ENCODE measurements around the gene UQCC3. TPM values are rescaled to one million over a fixed set of nuclear protein-coding genes. Genes with fewer than 3 reads are reported as not detected.

Gene UQCC3, protein sequence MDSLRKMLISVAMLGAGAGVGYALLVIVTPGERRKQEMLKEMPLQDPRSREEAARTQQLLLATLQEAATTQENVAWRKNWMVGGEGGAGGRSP
- 1 to 10 TPM; 7.1 to 7.5 TPM for total RNA-seq
- 11.2 TPM for polyA plus RNA-seq

DNA sequence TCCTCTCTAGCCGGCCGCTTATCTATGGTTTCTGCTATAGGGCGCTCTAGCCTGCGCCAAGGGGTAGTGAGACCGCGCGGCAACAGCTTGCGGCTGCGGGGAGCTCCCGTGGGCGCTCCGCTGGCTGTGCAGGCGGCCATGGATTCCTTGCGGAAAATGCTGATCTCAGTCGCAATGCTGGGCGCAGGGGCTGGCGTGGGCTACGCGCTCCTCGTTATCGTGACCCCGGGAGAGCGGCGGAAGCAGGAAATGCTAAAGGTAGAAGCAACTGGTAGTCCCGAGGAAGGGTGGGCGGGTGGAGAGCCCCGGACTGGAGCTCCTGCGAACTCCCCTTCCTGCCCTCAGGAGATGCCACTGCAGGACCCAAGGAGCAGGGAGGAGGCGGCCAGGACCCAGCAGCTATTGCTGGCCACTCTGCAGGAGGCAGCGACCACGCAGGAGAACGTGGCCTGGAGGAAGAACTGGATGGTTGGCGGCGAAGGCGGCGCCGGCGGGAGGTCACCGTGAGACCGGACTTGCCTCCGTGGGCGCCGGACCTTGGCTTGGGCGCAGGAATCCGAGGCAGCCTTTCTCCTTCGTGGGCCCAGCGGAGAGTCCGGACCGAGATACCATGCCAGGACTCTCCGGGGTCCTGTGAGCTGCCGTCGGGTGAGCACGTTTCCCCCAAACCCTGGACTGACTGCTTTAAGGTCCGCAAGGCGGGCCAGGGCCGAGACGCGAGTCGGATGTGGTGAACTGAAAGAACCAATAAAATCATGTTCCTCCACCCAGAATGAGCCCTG lies at the start of gene UQCC3, which contains the start of gene LBHD1:
Gene UQCC3, plus strand, starts transcription at position 66 of the 782 bp plus-strand sequence. Its CDS starts 73 bp downstream, at position 139.
Gene LBHD1, minus strand, starts transcription at position 660 of the 782 bp plus-strand sequence. CDS start 2,236 bp downstream, outside the sequence.
- CTCF ChIA-PET = interaction anchor here (0.7 to 2.9 kb wide), 17 partner anchors 9 to 247 kb away, joined by 3 to 8 read pairs (median 4); partner anchors contain the start of genes B3GAT3, EEF1G, GANAB and HNRNPUL2
- Mint-ChIP-seq H3K36me3 (peaks cover 0 to 51% (median 4%) of the 10 kb centered on the region in 3 donors), H3K9me3 (no peaks in the 10 kb centered on the region), H3K27me3 (no peaks in the 10 kb centered on the region), H3K4me1 (peaks cover 36 to 61% (median 52%) of the 10 kb centered on the region in 3 donors), H3K27ac (peak within 1 kb of the TSS; percentile 83 to 98 (median 97)), H3K4me3 (peak within 1 kb of the TSS; percentile 94 to 100 (median 100))
- Histone ChIP-seq H3K4me1 (ENCODE audit: insufficient read depth, low read length) (peaks cover 35% of the 10 kb centered on the region), H3K9me3 (ENCODE audit: low read length) (no peaks in the 10 kb centered on the region), H3K27ac (ENCODE audit: low read depth, low read length) (peak within 1 kb of the TSS; percentile 91), H3K27me3 (ENCODE audit: insufficient read depth, low read length, poor library complexity, severe bottlenecking) (no peaks in the 10 kb centered on the region), H3K4me3 (ENCODE audit: low read length) (peak within 1 kb of the TSS; percentile 82), H3K36me3 (ENCODE audit: insufficient read depth, low read length) (peaks cover 13% of the 10 kb centered on the region)
- DNase-seq = peak; percentile 56 to 85 (median 79)
- POLR2A ChIA-PET = interaction anchor here (0.5 to 3.0 kb wide), 21 partner anchors 9 to 1184 kb away, joined by 3 to 56 read pairs (median 4); partner anchors contain the start of genes B3GAT3, GNG3, HNRNPUL2 and INTS5

DNA sequence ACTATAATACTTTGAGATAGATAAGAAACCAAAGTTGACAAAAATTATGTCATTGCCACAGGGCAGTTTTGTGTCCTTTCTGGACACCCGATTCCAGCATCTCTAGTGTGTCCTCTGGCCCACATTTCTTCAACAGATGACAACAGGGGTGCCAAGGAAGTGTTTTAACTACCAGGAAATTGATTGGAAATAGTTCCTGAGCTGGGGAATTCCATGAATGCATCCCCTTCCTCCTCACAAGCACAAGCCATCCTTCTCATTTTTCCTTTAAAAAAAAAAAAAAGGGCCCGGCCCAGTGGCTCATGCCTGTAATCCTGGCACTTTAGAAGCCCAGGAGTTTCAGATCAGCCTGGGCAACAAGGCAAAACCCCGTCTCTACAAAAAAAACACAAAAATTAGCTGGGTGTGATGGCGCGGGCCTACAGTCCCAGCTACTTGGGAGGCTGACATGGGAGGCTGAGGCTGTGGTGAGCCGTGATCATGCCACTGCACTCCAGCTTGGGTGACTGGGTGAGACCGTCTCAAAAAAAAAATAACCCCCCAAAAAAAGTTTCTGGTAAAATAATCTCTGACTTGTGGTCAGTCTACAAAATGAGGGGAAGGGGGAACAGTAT lies 48.9 kb upstream of the UQCC3 start:
- Mint-ChIP-seq H3K27me3 (peaks cover 0 to 1% of the 10 kb centered on the region in 2 donors), H3K4me3 (peak overlapping the region; percentile 77 to 94 (median 89)), H3K4me1 (peaks cover 15 to 28% (median 26%) of the 10 kb centered on the region in 3 donors), H3K9me3 (no peaks in the 10 kb centered on the region), H3K36me3 (peaks cover 0 to 49% (median 6%) of the 10 kb centered on the region in 3 donors), H3K27ac (peak overlapping the region; percentile 89 to 99 (median 93))
- Histone ChIP-seq H3K4me1 (ENCODE audit: insufficient read depth, low read length) (peaks cover 16% of the 10 kb centered on the region), H3K27ac (ENCODE audit: low read depth, low read length) (peak overlapping the region; percentile 80), H3K27me3 (ENCODE audit: insufficient read depth, low read length, poor library complexity, severe bottlenecking) (no peaks in the 10 kb centered on the region), H3K36me3 (ENCODE audit: insufficient read depth, low read length) (peaks cover 20% of the 10 kb centered on the region), H3K9me3 (ENCODE audit: low read length) (no peaks in the 10 kb centered on the region), H3K4me3 (ENCODE audit: low read length) (no peak overlapping the region)
- DNase-seq = no peak
- CTCF ChIA-PET = interaction anchor here (0.9 to 3.7 kb wide), 10 partner anchors 11 to 71 kb away, joined by 3 to 24 read pairs (median 4); partner anchors contain the start of genes C11orf98, CSKMT, EML3 and GANAB
- POLR2A ChIA-PET = interaction anchor here (0.8 to 3.5 kb wide), 13 partner anchors 10 to 233 kb away, joined by 3 to 34 read pairs (median 7); partner anchors contain the start of genes C11orf98, CSKMT, EEF1G and EML3

DNA sequence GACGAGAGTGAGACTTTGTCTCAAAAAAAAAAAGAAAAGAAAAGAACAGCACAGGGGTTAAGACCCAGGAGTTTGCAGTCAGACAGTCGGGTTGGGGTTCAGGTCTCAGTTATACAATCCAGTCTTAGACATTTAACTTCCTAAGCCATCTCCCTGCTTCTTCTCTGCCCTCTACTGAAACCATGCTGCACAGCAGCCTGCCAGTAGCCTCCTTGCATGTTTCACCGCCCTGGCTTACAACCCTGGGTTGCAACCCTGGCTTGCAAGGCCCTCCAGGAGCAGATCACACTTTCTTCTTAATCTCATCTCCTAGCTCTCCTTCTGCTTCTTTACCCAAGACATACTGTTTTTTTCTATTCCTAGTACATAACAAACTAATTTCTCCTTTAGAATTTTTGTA lies 43.8 kb upstream of the UQCC3 start:
- no peak overlapping the region for H3K27ac ChIP-seq (ENCODE audit: low read depth, low read length)
- no peak overlapping the region for H3K4me3 ChIP-seq (ENCODE audit: low read length)
- H3K36me3 ChIP-seq (ENCODE audit: insufficient read depth, low read length) = peaks cover 63% of the 10 kb centered on the region
- no peaks in the 10 kb centered on the region for H3K9me3 Mint-ChIP-seq
- peaks cover 0 to 1% of the 10 kb centered on the region in 2 donors for H3K27me3 Mint-ChIP-seq
- DNase-seq = no peak
- H3K27ac Mint-ChIP-seq = peak overlapping the region in 3 of 8 donors; percentile 18 to 89 (median 73)
- H3K4me1 Mint-ChIP-seq = peaks cover 0 to 5% (median 0%) of the 10 kb centered on the region in 3 donors
- H3K9me3 ChIP-seq (ENCODE audit: low read length) = no peaks in the 10 kb centered on the region
- H3K36me3 Mint-ChIP-seq = peaks cover 11 to 77% (median 15%) of the 10 kb centered on the region in 3 donors
- H3K27me3 ChIP-seq (ENCODE audit: insufficient read depth, low read length, poor library complexity, severe bottlenecking) = no peaks in the 10 kb centered on the region
- H3K4me1 ChIP-seq (ENCODE audit: insufficient read depth, low read length) = no peaks in the 10 kb centered on the region
- ChIA-PET CTCF (interaction anchor here (1.1 to 2.3 kb wide), 2 partner anchors 10 to 17 kb away, joined by 3 to 5 read pairs; no protein-coding TSS in a partner anchor), POLR2A (interaction anchor here (0.7 kb wide), 1 partner anchor 116 kb away, joined by 16 read pairs; no protein-coding TSS in a partner anchor)
- H3K4me3 Mint-ChIP-seq = no peak overlapping the region

DNA sequence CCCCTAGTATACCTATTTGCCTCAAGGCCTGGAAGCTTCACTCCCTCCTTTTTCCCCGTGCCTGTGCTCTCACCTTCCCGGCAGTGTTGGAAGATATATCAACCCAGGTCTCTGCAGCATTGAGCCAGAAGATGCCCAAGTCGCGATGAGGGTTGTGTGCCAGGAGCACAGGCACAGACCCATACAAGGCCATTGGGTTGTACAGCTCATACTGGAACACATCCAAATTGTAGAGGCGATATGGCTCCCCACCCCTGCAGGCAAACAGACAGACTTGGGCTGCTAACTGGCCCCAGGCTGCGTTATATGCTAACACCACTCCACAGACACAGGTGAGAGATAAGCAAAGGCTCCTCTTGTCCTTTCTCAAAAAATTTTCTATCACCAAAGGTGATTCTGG lies 39.0 kb upstream of the UQCC3 start:
- DNase-seq = no peak
- H3K27ac ChIP-seq (ENCODE audit: low read depth, low read length) = no peak overlapping the region
- H3K27me3 ChIP-seq (ENCODE audit: insufficient read depth, low read length, poor library complexity, severe bottlenecking) = no peaks in the 10 kb centered on the region
- H3K4me3 ChIP-seq (ENCODE audit: low read length) = no peak overlapping the region
- no peak overlapping the region for H3K4me3 Mint-ChIP-seq
- no peaks in the 10 kb centered on the region for H3K27me3 Mint-ChIP-seq
- POLR2A ChIA-PET = no interaction called here
- CTCF ChIA-PET = interaction anchor here (1.1 to 1.4 kb wide), 2 partner anchors 23 to 40 kb away, joined by 3 read pairs; no protein-coding TSS in a partner anchor
- H3K4me1 ChIP-seq (ENCODE audit: insufficient read depth, low read length) = peaks cover 11% of the 10 kb centered on the region
- no peaks in the 10 kb centered on the region for H3K9me3 ChIP-seq (ENCODE audit: low read length)
- peaks cover 10 to 18% (median 18%) of the 10 kb centered on the region in 3 donors for H3K4me1 Mint-ChIP-seq
- H3K36me3 Mint-ChIP-seq = peaks cover 18 to 83% (median 23%) of the 10 kb centered on the region in 3 donors
- H3K9me3 Mint-ChIP-seq = no peaks in the 10 kb centered on the region
- peaks cover 65% of the 10 kb centered on the region for H3K36me3 ChIP-seq (ENCODE audit: insufficient read depth, low read length)
- peak overlapping the region in 4 of 8 donors; percentile 51 to 80 (median 66) for H3K27ac Mint-ChIP-seq

DNA sequence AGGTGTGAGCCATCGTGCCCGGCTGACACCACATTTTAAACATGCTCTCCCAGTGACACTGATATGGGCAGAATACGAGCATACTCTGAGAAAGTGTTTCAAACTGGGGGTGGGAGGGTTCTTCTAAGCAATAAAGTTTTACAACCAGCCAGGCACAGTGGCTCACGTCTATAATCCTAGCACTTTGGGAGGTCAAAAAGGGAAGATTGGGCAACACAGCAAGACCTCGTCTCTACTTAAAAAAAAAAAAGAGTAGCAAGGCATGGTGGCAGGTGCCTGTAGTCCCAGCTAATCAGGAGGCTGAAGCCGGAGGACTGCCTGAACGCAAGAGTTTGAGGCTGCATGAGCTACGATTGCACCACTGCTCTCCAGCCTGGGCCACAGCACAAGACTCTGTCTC lies 27.3 kb upstream of the UQCC3 start:
- Histone ChIP-seq H3K9me3 (ENCODE audit: low read length) (no peaks in the 10 kb centered on the region), H3K4me3 (ENCODE audit: low read length) (no peak overlapping the region), H3K36me3 (ENCODE audit: insufficient read depth, low read length) (peaks cover 15% of the 10 kb centered on the region), H3K4me1 (ENCODE audit: insufficient read depth, low read length) (peaks cover 38% of the 10 kb centered on the region), H3K27me3 (ENCODE audit: insufficient read depth, low read length, poor library complexity, severe bottlenecking) (no peaks in the 10 kb centered on the region), H3K27ac (ENCODE audit: low read depth, low read length) (no peak overlapping the region)
- H3K36me3 Mint-ChIP-seq = peaks cover 0 to 49% (median 4%) of the 10 kb centered on the region in 3 donors
- no peaks in the 10 kb centered on the region for H3K9me3 Mint-ChIP-seq
- no peaks in the 10 kb centered on the region for H3K27me3 Mint-ChIP-seq
- peaks cover 29 to 50% (median 39%) of the 10 kb centered on the region in 3 donors for H3K4me1 Mint-ChIP-seq
- DNase-seq = no peak
- ChIA-PET CTCF (interaction anchor here (0.9 to 1.9 kb wide), 3 partner anchors 10 to 53 kb away, joined by 3 to 5 read pairs (median 4); partner anchors contain the start of gene TUT1), POLR2A (interaction anchor here (1.0 kb wide), 1 partner anchor 11 kb away, joined by 3 read pairs; no protein-coding TSS in a partner anchor)
- H3K27ac Mint-ChIP-seq = peak overlapping the region in 3 of 8 donors; percentile 47 to 88 (median 78)
- peak overlapping the region; percentile 26 to 89 (median 43) for H3K4me3 Mint-ChIP-seq

DNA sequence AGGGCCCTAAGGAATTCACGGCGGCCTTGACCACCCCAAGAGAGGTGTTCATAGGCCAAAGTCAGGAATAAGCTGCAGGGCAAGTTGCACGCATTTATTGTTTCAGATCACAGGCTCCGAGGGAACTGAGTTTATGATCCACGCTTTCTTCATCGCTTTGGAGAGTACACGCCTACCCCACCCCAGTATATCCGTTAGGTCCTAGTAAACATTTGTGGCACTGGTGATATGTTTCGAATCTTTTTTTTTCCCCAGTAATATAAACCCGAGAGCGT lies 25.9 kb upstream of the UQCC3 start:
- Histone ChIP-seq H3K4me3 (ENCODE audit: low read length) (peak overlapping the region; percentile 75), H3K4me1 (ENCODE audit: insufficient read depth, low read length) (peaks cover 29% of the 10 kb centered on the region), H3K27me3 (ENCODE audit: insufficient read depth, low read length, poor library complexity, severe bottlenecking) (no peaks in the 10 kb centered on the region), H3K27ac (ENCODE audit: low read depth, low read length) (peak overlapping the region; percentile 77), H3K9me3 (ENCODE audit: low read length) (no peaks in the 10 kb centered on the region), H3K36me3 (ENCODE audit: insufficient read depth, low read length) (peaks cover 14% of the 10 kb centered on the region)
- Mint-ChIP-seq H3K27ac (peak overlapping the region; percentile 88 to 99 (median 98)), H3K4me3 (peak overlapping the region; percentile 89 to 97 (median 96)), H3K27me3 (no peaks in the 10 kb centered on the region), H3K36me3 (peaks cover 0 to 53% (median 3%) of the 10 kb centered on the region in 3 donors), H3K4me1 (peaks cover 23 to 41% (median 30%) of the 10 kb centered on the region in 3 donors), H3K9me3 (no peaks in the 10 kb centered on the region)
- POLR2A ChIA-PET = interaction anchor here (0.6 to 2.5 kb wide), 10 partner anchors 10 to 211 kb away, joined by 3 to 17 read pairs (median 8); partner anchors contain the start of genes B3GAT3, C11orf98, CSKMT and HNRNPUL2
- CTCF ChIA-PET = interaction anchor here (1.0 to 1.9 kb wide), 5 partner anchors 9 to 124 kb away, joined by 3 to 8 read pairs (median 5); partner anchors contain the start of genes B3GAT3, C11orf98, CSKMT and TUT1
- DNase-seq = peak in 1 of 5 donors; percentile 15
